GM13976 (cell line): ENCODE measurements around the gene UQCC2.

Source experiments
- DNase-seq: peaks from one replicate; pipeline ENCODE4 v3.0.0; 2012; ENCODE audit warnings: low spot score
- CTCF ChIP-seq: IDR thresholded peaks from 2 replicates; pipeline ENCODE4 v1.5.1; 2012; ENCODE audit warnings: borderline replicate concordance, mild to moderate bottlenecking; ENCODE audit not compliant: insufficient read depth; ENCODE audit errors: extremely low read depth, missing control alignments, control extremely low read depth
- in situ Hi-C: fragments of 300-500 bp; cut with MboI; formaldehyde crosslinking; loops from one replicate; pipeline ENCODE4 v1.12.0; 2022; ENCODE audit warnings: low sequenced_read_pairs, mixed read lengths, inconsistent platforms; ENCODE audit not compliant: unreplicated experiment

Gene UQCC2

GRCh38 chr6:33717934-33718455, 6.5 kb upstream of the UQCC2 start:
- in situ Hi-C loops = no loop called here
- TF ChIP-seq CTCF = no peak
- DNase-seq = no peak

- no peak for TF ChIP-seq CTCF
- DNase-seq = no peak
Observed at GRCh38 chr6:33716890-33717632, 5.6 kb upstream of the UQCC2 start.

GRCh38 chr6:33716379-33716778, 4.9 kb upstream of the UQCC2 start:
- no peak for TF ChIP-seq CTCF
- in situ Hi-C loops = no loop called here
- no peak for DNase-seq

More at GRCh38 chr6:33716890-33717632, 5.6 kb upstream of the UQCC2 start:
- in situ Hi-C loops = no loop called here

- TF ChIP-seq CTCF = no peak
- no peak for DNase-seq
- in situ Hi-C loops = no loop called here
Observed at GRCh38 chr6:33714385-33715040, 3.0 kb upstream of the UQCC2 start.

GRCh38 chr6:33713786-33714185, 2.3 kb upstream of the UQCC2 start:
- no peak for TF ChIP-seq CTCF
- in situ Hi-C loops = no loop called here
- no peak for DNase-seq

GRCh38 chr6:33712914-33713313, 1.4 kb upstream of the UQCC2 start:
- no peak for DNase-seq
- TF ChIP-seq CTCF = no peak
- in situ Hi-C loops = no loop called here
